ENCODE results near the gene FLII.

GRCh38 chr17:18241229-18241871 is 17.2 kb downstream of the FLII start:
- TF ChIP-seq EZH2 (IDR thresholded peaks at IDR 0.05) (no peak), POLR2AphosphoS5 (IDR thresholded peaks at IDR 0.05; ENCODE audit: borderline replicate concordance, low read depth, low read length) (no peak)
